Brain microvascular endothelial cell (primary cell): ENCODE data around the gene TSPAN1.
A peak's percentile ranks its signal among the peaks of the same experiment; 100 is the strongest.
"Not testable (repeated sequence)": the region's sequence is repeated elsewhere in the genome, so short reads cannot be mapped to it uniquely, and the experiment has no call there.

Source experiments
- DNase-seq: peaks from one replicate; pipeline ENCODE4 v3.0.0-alpha.2; 2020
- H3K27ac ChIP-seq: fragments of 250-450 bp; sonication (Bioruptor Pico); 2 replicates; pipeline ENCODE4 v1.5.1; 2020; ENCODE audit warnings: mild to moderate bottlenecking, moderate library complexity
- H3K27me3 ChIP-seq: fragments of 250-450 bp; sonication (Bioruptor Pico); replicated peaks from 2 replicates; pipeline ENCODE4 v1.5.1; 2020; ENCODE audit warnings: mild to moderate bottlenecking
- H3K36me3 ChIP-seq: fragments of 250-450 bp; sonication (Bioruptor Pico); replicated peaks from 2 replicates; pipeline ENCODE4 v1.5.1; 2020; ENCODE audit warnings: mild to moderate bottlenecking
- H3K4me3 ChIP-seq: 2 replicates; pipeline ENCODE4 v1.5.1; 2011; ENCODE audit warnings: low read depth, mild to moderate bottlenecking, control low read depth, low read length, moderate library complexity
- in situ Hi-C: cut with HindIII; loops from 2 replicates; pipeline ENCODE4 v1.10.0; 2017; ENCODE audit warnings: low sequenced_read_pairs, low pct_ligation_motif_present
- TF ChIP-seq, protein P1 (sequence below): IDR thresholded peaks from 2 replicates; pipeline ENCODE4 v1.5.1; 2011; ENCODE audit warnings: low read depth, mild to moderate bottlenecking, moderate library complexity, low read length, control low read depth, inconsistent platforms; ENCODE audit errors: missing control alignments

Gene TSPAN1

DNA sequence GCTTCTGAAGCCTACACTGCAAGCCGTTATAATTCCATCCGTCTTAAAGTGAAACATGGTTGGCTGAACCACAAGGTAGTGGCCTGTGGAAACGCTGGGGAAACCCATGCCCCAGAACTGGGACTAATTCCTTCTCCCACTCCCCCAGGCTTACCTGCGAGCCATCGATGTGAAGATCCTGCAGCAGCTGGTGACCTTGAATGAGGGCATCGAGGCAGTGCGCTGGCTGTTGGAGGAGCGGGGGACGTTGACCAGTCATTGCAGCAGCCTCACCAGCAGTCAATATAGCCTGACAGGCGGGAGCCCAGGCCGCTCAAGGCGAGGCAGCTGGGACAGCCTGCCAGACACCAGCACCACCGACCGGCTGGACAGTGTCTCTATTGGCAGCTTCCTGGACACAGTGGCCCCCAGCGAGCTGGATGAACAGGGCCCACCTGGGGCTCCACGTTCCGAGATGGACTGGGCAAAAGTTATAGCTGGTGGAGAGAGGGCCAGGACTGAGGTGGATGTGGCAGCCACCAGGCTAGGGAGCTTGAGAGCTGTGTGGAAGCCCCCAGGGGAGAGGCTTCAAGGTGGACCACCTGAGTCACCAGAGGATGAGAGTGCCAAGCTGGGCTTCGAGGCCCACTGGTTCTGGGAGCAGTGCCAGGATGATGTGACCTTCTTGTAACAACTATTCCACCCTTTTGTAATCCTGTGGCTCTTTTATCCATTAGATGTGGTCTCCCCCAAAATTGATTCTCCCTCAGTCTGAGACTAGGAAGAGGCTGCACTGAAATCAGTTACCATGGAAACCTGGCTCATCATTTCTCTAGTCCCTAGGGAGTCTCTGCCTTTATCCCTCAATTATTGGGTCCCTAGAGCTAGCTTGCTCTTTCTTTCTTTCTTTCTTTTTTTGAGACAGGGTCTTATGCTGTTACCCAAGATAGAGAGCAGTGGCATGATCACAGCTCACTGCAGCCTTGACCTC is 44.9 kb downstream of the TSPAN1 start:
- no peak for DNase-seq
- Histone ChIP-seq H3K27ac (no peak overlapping the region), H3K27me3 (no peaks in the 10 kb centered on the region), H3K36me3 (no peaks in the 10 kb centered on the region), H3K4me3 (no peak overlapping the region)
- TF ChIP-seq, protein P1, sequence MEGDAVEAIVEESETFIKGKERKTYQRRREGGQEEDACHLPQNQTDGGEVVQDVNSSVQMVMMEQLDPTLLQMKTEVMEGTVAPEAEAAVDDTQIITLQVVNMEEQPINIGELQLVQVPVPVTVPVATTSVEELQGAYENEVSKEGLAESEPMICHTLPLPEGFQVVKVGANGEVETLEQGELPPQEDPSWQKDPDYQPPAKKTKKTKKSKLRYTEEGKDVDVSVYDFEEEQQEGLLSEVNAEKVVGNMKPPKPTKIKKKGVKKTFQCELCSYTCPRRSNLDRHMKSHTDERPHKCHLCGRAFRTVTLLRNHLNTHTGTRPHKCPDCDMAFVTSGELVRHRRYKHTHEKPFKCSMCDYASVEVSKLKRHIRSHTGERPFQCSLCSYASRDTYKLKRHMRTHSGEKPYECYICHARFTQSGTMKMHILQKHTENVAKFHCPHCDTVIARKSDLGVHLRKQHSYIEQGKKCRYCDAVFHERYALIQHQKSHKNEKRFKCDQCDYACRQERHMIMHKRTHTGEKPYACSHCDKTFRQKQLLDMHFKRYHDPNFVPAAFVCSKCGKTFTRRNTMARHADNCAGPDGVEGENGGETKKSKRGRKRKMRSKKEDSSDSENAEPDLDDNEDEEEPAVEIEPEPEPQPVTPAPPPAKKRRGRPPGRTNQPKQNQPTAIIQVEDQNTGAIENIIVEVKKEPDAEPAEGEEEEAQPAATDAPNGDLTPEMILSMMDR = no peak
- in situ Hi-C loops = no loop called here

DNA sequence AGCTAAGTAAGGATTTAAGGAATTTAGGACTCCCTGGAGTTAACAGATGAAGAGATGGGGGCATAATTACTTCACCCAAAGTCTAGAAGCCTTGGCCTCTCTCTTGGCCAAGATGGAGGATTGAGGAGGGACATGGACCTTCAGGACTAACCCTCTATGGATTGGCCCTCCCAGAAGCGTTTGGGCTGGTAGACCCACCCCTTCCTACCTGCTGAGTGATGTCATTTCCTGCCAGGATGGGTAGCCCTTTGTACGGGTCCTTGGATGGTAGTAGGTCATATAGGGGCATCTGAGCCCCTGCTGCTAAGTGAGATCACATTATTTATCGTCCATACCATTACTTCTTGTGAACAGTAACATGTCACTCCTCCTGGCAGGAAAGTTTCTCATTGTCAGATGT is 45.9 kb downstream of the TSPAN1 start:
- Histone ChIP-seq H3K36me3 (no peaks in the 10 kb centered on the region), H3K4me3 (no peak overlapping the region), H3K27ac (no peak overlapping the region), H3K27me3 (no peaks in the 10 kb centered on the region)
- no peak for DNase-seq
- TF ChIP-seq, protein P1 = no peak
- in situ Hi-C loops = no loop called here

DNA sequence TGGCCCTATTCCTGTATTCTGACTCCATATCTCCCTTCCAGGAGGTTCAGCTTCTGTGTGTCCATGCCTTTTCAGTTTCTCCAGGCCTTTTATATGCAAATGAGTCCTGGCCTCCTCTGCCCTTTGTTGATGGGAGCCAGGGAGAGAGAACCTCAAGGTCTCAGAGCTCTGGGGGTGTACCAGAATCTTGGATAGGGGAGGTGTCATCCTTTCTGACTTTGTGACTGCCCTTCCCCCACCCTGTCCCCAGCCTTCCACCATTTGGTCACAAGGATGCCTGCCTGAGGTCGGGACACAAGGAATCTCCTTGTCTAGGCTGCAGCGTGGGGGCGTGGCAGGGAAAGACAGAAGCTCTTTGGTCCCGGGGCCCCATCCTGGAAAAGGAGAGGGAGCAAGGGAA is 46.9 kb downstream of the TSPAN1 start:
- H3K27me3 ChIP-seq = no peaks in the 10 kb centered on the region
- in situ Hi-C loops = no loop called here
- no peak overlapping the region for H3K27ac ChIP-seq
- no peak overlapping the region for H3K4me3 ChIP-seq
- DNase-seq = no peak
- TF ChIP-seq, protein P1 = no peak
- no peaks in the 10 kb centered on the region for H3K36me3 ChIP-seq

DNA sequence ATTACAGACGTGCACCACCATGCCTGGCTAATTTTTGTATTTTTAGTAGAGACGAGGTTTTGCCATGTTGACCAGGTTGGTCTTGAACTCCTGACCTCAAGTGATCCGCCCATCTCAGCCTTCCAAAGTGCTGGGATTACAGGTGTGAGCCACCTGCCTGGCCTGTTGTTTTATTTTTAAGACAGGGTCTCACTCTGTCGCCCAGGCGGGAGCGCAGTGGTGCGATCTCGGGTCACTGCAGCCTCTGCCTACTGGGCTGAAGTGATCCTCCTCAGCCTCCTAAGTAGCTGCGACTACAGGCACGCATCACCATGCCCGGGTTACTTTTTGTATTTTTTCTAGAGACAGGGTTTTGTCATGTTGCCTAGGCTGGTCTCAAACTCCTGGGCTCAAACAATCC is 48.2 kb downstream of the TSPAN1 start:
- not testable (repeated sequence) for H3K4me3 ChIP-seq

DNA sequence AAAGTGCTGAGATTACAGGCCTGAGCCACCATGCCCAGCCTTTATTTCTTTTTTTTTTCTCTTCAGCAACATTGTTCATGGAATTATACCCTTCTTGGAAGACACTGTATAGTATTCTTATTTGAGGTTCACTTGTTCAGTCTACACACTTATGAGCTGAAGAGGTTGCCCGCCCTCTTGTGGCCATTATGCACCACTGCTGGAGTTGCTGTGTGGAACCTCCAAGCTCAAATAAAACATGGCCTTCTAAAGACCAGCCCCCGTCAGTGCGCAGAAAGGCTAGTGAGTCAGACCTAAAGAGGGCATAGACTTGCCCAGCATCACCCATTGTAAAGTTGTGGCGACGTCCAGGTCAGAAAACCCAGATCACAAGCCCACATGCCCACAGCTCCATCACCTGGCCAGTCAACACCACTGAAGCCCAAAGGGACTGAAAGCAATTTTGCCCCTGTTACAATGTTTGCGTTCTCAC is 48.6 kb downstream of the TSPAN1 start:
- Histone ChIP-seq H3K27ac (no peak overlapping the region), H3K4me3 (no peak overlapping the region), H3K27me3 (no peaks in the 10 kb centered on the region), H3K36me3 (no peaks in the 10 kb centered on the region)
- DNase-seq = peak; percentile 80
- TF ChIP-seq, protein P1 = peak; percentile 94
- in situ Hi-C loops = no loop called here

More for the DNA sequence above, 48.2 kb downstream of the TSPAN1 start:
- DNase-seq, in situ Hi-C loops, H3K36me3 ChIP-seq, H3K27ac ChIP-seq, H3K27me3 ChIP-seq: not testable (repeated sequence)

DNA sequence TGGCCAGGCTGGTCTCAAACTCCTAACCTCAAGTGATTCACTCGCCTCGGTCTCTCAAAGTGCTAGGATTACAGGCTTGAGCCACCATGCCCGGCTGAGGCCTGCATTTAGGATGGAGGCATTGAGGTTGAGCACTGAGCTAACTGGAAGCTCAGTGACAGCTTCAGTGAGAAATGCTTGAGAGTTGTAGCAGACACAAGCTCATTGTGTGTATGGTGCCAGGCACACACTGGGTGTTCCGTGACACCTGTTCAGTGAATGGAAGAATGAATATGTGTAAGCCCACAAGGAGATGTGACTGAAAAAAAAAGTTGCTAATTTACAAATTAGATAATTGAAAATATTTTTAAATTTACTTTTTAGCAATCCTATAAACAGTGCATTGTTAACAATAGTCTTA is 50.1 kb downstream of the TSPAN1 start:
- in situ Hi-C loops = no loop called here
- Histone ChIP-seq H3K27me3 (no peaks in the 10 kb centered on the region), H3K4me3 (no peak overlapping the region), H3K36me3 (no peaks in the 10 kb centered on the region), H3K27ac (no peak overlapping the region)
- DNase-seq = no peak
- TF ChIP-seq, protein P1 = no peak

DNA sequence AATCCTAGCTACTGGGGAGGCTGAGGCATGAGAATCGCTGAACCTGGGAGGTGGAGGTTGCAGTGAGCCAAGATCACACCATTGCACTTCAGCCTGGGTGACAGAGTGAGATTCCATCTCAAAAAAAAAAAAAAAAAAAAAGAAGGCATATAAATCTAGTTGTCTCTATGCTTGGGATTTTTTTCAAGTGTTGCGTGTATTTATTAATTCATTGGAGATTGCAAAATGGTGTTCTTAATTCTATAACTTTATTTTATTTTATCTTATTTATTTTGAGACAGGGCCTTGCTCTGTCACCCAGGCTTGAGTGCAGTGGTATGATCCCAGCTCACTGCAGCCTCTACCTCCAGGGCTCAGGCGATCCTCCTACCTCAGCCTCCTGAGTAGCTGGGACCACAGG is 56.3 kb downstream of the TSPAN1 start:
- H3K36me3 ChIP-seq, H3K4me3 ChIP-seq, H3K27ac ChIP-seq, H3K27me3 ChIP-seq, in situ Hi-C loops, DNase-seq: not testable (repeated sequence)
